HEK293 (cell line): ENCODE measurements around the gene PIGZ.

Experiments used
- MZF1 ChIP-seq: fragments of 450-650 bp; formaldehyde crosslinking; IDR thresholded peaks from 2 replicates; pipeline ENCODE4 v1.5.1; 2017; ENCODE audit warnings: missing biosample characterization, missing genetic modification characterization, borderline replicate concordance
- REST ChIP-seq: fragments of 450-650 bp; formaldehyde crosslinking; IDR thresholded peaks from 2 replicates; pipeline ENCODE4 v1.5.1; 2016; ENCODE audit warnings: missing biosample characterization, missing genetic modification characterization
- ZBTB26 ChIP-seq: fragments of 450-650 bp; formaldehyde crosslinking; optimal IDR thresholded peaks from 2 replicates; pipeline ENCODE3; 2016; ENCODE audit warnings: missing biosample characterization, mild to moderate bottlenecking, missing genetic modification characterization
- ZNF121 ChIP-seq: fragments of 450-650 bp; formaldehyde crosslinking; IDR thresholded peaks from 2 replicates; pipeline ENCODE4 v1.5.1; 2016; ENCODE audit warnings: missing biosample characterization, missing genetic modification characterization
- ZNF248 ChIP-seq: fragments of 450-650 bp; formaldehyde crosslinking; IDR thresholded peaks from 2 replicates; pipeline ENCODE4 v1.5.1; 2017; ENCODE audit warnings: missing biosample characterization, missing genetic modification characterization
- ZNF280C ChIP-seq: fragments of 450-650 bp; formaldehyde crosslinking; IDR thresholded peaks from 2 replicates; pipeline ENCODE4 v1.5.1; 2016; ENCODE audit warnings: missing biosample characterization, missing genetic modification characterization
- ZNF521 ChIP-seq: fragments of 450-650 bp; formaldehyde crosslinking; IDR thresholded peaks from 2 replicates; pipeline ENCODE4 v1.5.1; 2017; ENCODE audit warnings: missing biosample characterization, mild to moderate bottlenecking, missing genetic modification characterization

GRCh38 chr3:197006446-197006845 is 37.8 kb upstream of the PIGZ start:
- no peak for TF ChIP-seq ZNF121 (tag by site-specific recombination)
- no peak for TF ChIP-seq REST (tag by site-specific recombination)
- TF ChIP-seq ZNF521 (tag by site-specific recombination), result no peak
- TF ChIP-seq ZNF248 (tag by site-specific recombination), result no peak
- no peak for TF ChIP-seq ZBTB26 (tag by site-specific recombination)
- no peak for TF ChIP-seq ZNF280C (tag by site-specific recombination)
- TF ChIP-seq MZF1 (tag by site-specific recombination), result no peak
